ENCODE measurements around the gene RNF138. TPM values are rescaled to one million over a fixed set of nuclear protein-coding genes. Genes with fewer than 3 reads are reported as not detected.
A peak's percentile ranks its signal among the peaks of the same experiment; 100 is the strongest.

The RNF138 gene
- total and polyA plus RNA-seq, 2 donors (not counting 1 experiment from before 2014, with no cell fraction given), result 15.8 to 24.6 TPM

DNA sequence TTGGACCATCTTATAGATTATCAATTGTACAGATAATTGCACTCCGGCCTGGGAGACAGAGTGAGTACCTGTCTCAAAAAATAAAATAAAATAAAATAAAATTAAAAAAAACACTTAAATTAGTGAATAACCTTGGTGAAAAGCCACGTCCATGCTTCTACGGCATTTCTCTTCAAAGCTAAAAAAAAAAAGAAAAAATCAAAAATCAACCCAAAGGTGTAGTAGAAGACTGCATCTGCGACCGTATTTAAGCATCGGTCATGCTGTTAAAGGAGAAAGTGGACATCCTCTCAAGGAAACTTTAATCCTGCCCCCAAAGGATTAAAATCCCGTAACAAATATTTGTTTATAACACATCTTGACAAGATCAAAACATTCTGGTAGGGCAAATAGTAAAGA, 350 bp upstream of the RNF138 start:
- H3K9me3 ChIP-seq (ENCODE audit: control insufficient read depth, insufficient read depth, low read depth, low read length), result no peaks in the 10 kb centered on the region
- H3K9ac ChIP-seq (ENCODE audit: insufficient read depth, low read length), result peak overlapping the region; percentile 92
- H3K27me3 ChIP-seq (ENCODE audit: control insufficient read depth, insufficient read depth, low read length), result no peaks in the 10 kb centered on the region
- H4K20me1 ChIP-seq (ENCODE audit: control insufficient read depth, extremely low read depth, insufficient read depth, low read length), result no peaks in the 10 kb centered on the region
- H3K79me2 ChIP-seq (ENCODE audit: control insufficient read depth, insufficient read depth, low read length), result peaks cover 36% of the 10 kb centered on the region
- peak overlapping the region; percentile 93 for H3K4me2 ChIP-seq (ENCODE audit: extremely low read depth, insufficient read depth, low read length)
- no peaks in the 10 kb centered on the region for H3K36me3 ChIP-seq (ENCODE audit: control insufficient read depth, insufficient read depth, low read length)
- H3K27ac ChIP-seq (ENCODE audit: insufficient read depth, low read length), result peak overlapping the region; percentile 96
- TF ChIP-seq, protein P1, sequence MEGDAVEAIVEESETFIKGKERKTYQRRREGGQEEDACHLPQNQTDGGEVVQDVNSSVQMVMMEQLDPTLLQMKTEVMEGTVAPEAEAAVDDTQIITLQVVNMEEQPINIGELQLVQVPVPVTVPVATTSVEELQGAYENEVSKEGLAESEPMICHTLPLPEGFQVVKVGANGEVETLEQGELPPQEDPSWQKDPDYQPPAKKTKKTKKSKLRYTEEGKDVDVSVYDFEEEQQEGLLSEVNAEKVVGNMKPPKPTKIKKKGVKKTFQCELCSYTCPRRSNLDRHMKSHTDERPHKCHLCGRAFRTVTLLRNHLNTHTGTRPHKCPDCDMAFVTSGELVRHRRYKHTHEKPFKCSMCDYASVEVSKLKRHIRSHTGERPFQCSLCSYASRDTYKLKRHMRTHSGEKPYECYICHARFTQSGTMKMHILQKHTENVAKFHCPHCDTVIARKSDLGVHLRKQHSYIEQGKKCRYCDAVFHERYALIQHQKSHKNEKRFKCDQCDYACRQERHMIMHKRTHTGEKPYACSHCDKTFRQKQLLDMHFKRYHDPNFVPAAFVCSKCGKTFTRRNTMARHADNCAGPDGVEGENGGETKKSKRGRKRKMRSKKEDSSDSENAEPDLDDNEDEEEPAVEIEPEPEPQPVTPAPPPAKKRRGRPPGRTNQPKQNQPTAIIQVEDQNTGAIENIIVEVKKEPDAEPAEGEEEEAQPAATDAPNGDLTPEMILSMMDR (conservative IDR thresholded peaks at IDR 0.05 in 1 of 2, IDR thresholded peaks at IDR 0.05 in 1 of 2; ENCODE audit: low read depth in 1 of 2, low read length in 2 of 2), result no peak
- no peak for DNase-seq (ENCODE audit: low read depth in 2 of 2)
- H3K4me3 ChIP-seq (replicated peaks in 1 of 4; ENCODE audit: control extremely low read depth in 1 of 4, insufficient read depth in 1 of 4, low read depth in 3 of 4, low read length in 4 of 4), result peak overlapping the region; percentile 61 to 91 (median 74)
- peaks cover 2% of the 10 kb centered on the region for H3K4me1 ChIP-seq (ENCODE audit: control insufficient read depth, extremely low read depth, insufficient read depth, low read length)
- peak overlapping the region; percentile 69 for H2AFZ ChIP-seq (ENCODE audit: low read length)

DNA sequence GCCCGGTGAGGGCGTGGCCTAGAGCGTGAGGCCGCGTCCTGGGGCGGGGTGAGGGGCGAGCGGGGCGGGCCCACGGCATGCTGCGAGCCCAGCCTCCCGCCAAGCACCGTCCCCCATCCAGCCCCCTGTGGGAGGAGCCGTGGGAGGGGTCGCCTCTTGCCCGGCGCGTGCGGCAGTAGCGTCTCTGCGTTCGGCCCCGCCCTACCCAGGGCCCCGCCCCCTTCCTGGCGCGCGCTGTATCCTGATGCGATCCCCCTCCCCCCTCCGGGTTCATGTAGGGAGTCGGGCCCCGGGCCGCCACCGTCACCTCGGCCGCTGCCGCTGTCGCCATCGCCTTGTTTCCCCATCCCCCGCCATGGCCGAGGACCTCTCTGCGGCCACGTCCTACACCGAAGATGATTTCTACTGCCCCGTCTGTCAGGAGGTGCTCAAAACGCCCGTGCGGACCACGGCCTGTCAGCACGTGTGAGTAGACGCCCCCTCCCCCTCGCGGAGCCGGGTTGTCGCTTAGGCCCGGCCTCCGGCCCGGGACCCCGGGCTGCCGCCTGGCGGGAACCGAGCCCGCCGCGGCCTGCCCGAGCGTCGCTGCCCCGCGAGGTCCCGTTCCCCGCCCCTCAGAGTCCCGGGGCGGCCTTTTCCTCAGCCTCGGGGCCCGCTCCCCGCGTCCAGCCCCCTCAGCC, 888 bp downstream of the RNF138 start:
- no peaks in the 10 kb centered on the region for H3K9me3 ChIP-seq (ENCODE audit: control insufficient read depth, insufficient read depth, low read depth, low read length)
- H3K9ac ChIP-seq (ENCODE audit: insufficient read depth, low read length), result peak overlapping the region; percentile 92
- H3K27ac ChIP-seq (ENCODE audit: insufficient read depth, low read length), result peak overlapping the region; percentile 96
- H2AFZ ChIP-seq (ENCODE audit: low read length), result peak overlapping the region; percentile 87
- H3K4me3 ChIP-seq (replicated peaks in 1 of 4; ENCODE audit: control extremely low read depth in 1 of 4, insufficient read depth in 1 of 4, low read depth in 3 of 4, low read length in 4 of 4), result peak overlapping the region; percentile 84 to 97 (median 90)
- no peaks in the 10 kb centered on the region for H3K36me3 ChIP-seq (ENCODE audit: control insufficient read depth, insufficient read depth, low read length)
- peak; percentile 95 to 97 for DNase-seq (ENCODE audit: low read depth in 2 of 2)
- H4K20me1 ChIP-seq (ENCODE audit: control insufficient read depth, extremely low read depth, insufficient read depth, low read length), result no peaks in the 10 kb centered on the region
- H3K79me2 ChIP-seq (ENCODE audit: control insufficient read depth, insufficient read depth, low read length), result peaks cover 47% of the 10 kb centered on the region
- no peaks in the 10 kb centered on the region for H3K27me3 ChIP-seq (ENCODE audit: control insufficient read depth, insufficient read depth, low read length)
- TF ChIP-seq, protein P1 (conservative IDR thresholded peaks at IDR 0.05 in 1 of 2, IDR thresholded peaks at IDR 0.05 in 1 of 2; ENCODE audit: low read depth in 1 of 2, low read length in 2 of 2), result no peak
- TF ChIP-seq EZH2 (IDR thresholded peaks at IDR 0.05; ENCODE audit: low read length, missing control alignments), result no peak
- H3K4me2 ChIP-seq (ENCODE audit: extremely low read depth, insufficient read depth, low read length), result peak overlapping the region; percentile 88
- no peaks in the 10 kb centered on the region for H3K4me1 ChIP-seq (ENCODE audit: control insufficient read depth, extremely low read depth, insufficient read depth, low read length)

DNA sequence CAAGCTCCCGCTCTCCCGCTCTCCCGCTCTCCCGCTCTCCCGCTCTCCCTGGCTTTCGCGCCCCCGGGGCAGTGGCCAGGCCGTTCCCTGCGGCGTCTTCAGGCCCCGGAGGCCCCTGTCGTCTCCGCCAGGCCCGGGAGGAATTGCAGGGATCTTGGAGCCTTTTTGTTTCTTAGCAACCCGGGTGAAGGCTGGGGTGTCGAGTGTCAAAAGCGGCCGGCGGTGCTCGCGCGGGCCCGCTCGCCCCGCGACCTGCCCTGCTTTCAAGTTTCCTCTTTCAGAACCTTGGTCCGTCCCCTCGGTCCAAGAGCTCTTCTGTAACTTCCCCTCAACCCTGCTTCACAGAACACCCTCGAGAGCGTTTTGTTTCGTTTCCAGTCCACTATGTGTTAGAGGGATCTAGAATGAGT, 1.4 kb downstream of the RNF138 start:
- Histone ChIP-seq H3K9ac (ENCODE audit: insufficient read depth, low read length) (peak overlapping the region; percentile 92), H3K36me3 (ENCODE audit: control insufficient read depth, insufficient read depth, low read length) (no peaks in the 10 kb centered on the region), H2AFZ (ENCODE audit: low read length) (peak overlapping the region; percentile 77), H3K27me3 (ENCODE audit: control insufficient read depth, insufficient read depth, low read length) (no peaks in the 10 kb centered on the region), H3K4me1 (ENCODE audit: control insufficient read depth, extremely low read depth, insufficient read depth, low read length) (no peaks in the 10 kb centered on the region), H3K27ac (ENCODE audit: insufficient read depth, low read length) (peak overlapping the region; percentile 91), H3K79me2 (ENCODE audit: control insufficient read depth, insufficient read depth, low read length) (peaks cover 52% of the 10 kb centered on the region), H4K20me1 (ENCODE audit: control insufficient read depth, extremely low read depth, insufficient read depth, low read length) (no peaks in the 10 kb centered on the region), H3K4me2 (ENCODE audit: extremely low read depth, insufficient read depth, low read length) (peak overlapping the region; percentile 88), H3K4me3 (replicated peaks in 1 of 4; ENCODE audit: control extremely low read depth in 1 of 4, insufficient read depth in 1 of 4, low read depth in 3 of 4, low read length in 4 of 4) (peak overlapping the region; percentile 84 to 97 (median 90)), H3K9me3 (ENCODE audit: control insufficient read depth, insufficient read depth, low read depth, low read length) (no peaks in the 10 kb centered on the region)
- TF ChIP-seq EZH2 (IDR thresholded peaks at IDR 0.05; ENCODE audit: low read length, missing control alignments), result no peak
- TF ChIP-seq, protein P1 (conservative IDR thresholded peaks at IDR 0.05 in 1 of 2, IDR thresholded peaks at IDR 0.05 in 1 of 2; ENCODE audit: low read depth in 1 of 2, low read length in 2 of 2), result no peak
- DNase-seq (ENCODE audit: low read depth in 2 of 2), result peak; percentile 65 to 67

Measured in fibroblast of lung (primary cell).